Ascending aorta (tissue), 2 donors: Measurements from ENCODE around the gene TNFRSF18. TPM values are rescaled to one million over a fixed set of nuclear protein-coding genes. Genes with fewer than 3 reads are reported as not detected.

Source experiments
- DNase-seq, 2 donors: peaks; one replicate each; pipeline ENCODE4 v3.0.0-alpha.2; 2019; ENCODE audit warnings: low spot score in 2 of 2
- H3K27ac ChIP-seq, 2 donors: fragments of 200-600 bp; sonication (generic); one replicate each; pipeline ENCODE4 v1.5.1; 2016 to 2017; ENCODE audit warnings: mild to moderate bottlenecking in 1 of 2
- H3K27me3 ChIP-seq: fragments of 200-600 bp; sonication (generic); one replicate; pipeline ENCODE4 v1.5.1; 2017
- H3K36me3 ChIP-seq, 2 donors: fragments of 200-600 bp; sonication (generic); one replicate each; pipeline ENCODE4 v1.5.1; 2016
- H3K4me1 ChIP-seq, 2 donors: fragments of 200-600 bp; sonication (generic); one replicate each; pipeline ENCODE4 v1.5.1; 2016 to 2017; ENCODE audit warnings: mild to moderate bottlenecking in 1 of 2
- H3K4me3 ChIP-seq, 2 donors: fragments of 200-600 bp; sonication (generic); one replicate each; pipeline ENCODE4 v1.5.1; 2016 to 2017; ENCODE audit warnings: mild to moderate bottlenecking in 1 of 2
- H3K9me3 ChIP-seq, 2 donors: fragments of 200-600 bp; sonication (generic); one replicate each; pipeline ENCODE4 v1.5.1; 2016
- intact Hi-C: fragments of 100-400 bp; cut with DNase I; formaldehyde crosslinking; loops from one replicate; pipeline ENCODE4 v1.15.1; 2023
- total RNA-seq: library from RNA; depleted of rRNA; stranded (reverse); fragments of >200 nt; gene quantifications from one replicate; pipeline ENCODE4 v1.1.0, GENCODE V29; 2016
- TF ChIP-seq, protein P1 (sequence below), 3 experiments: fragments of 200-600 bp in 2 of 3; fragments of 450-650 bp in 1 of 3; sonication (generic) in 2 of 3; IDR thresholded peaks; one replicate each; pipeline ENCODE4 v1.5.1; 2016 to 2019; ENCODE audit warnings: antibody characterized with exemption in 3 of 3, mild to moderate bottlenecking in 1 of 3, moderate library complexity in 1 of 3

Gene TNFRSF18
- total RNA-seq, 1 donor from 2014 or later: not detected

DNA sequence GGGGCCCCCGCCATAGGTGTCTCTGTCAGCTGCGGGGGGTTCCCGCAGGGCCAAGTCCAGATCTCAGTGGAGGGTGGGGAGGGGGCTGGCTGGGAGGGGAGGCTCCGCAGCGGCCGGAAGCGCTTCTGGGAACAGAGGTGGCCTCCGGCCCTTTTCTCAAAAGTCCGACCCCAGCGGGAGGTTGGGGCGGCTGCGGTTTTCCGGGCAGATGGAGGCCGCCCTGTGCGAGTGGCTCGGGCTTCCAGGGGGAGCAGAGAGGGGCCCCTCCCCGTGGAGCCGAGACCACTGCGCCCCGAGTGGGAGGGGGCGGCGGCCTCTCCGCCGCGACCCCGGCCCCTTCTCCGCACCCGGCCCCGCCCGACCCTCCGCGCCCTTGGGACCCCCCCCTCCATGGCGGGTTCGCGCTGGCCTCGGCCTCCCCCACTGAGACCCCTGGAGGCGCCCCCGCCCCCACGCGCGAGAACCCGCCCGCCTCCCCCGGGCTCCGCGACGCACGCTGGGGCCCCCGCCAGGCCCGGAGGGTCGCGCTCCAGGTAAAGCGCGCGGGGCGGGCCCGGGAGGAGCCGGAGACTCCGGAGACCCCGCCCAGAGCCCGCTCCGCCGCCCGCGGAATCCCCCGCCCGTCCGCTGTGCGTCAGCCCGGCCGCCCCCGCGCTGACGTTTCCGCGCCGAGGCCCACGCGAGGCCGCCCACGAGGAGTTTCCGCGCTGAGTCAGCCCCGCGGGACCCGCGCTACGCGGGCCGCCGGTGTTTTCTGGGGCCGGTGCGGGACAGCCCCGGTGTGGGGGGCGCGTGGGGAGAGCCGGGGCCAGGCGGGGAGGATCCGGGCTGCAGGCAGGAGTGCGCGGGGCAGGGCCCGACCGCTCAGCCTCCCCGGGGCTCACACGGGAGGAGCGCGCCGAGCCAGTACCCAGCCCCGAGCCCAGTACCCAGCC is 5.2 kb downstream of the TNFRSF18 start:
- peaks cover 0 to 7% of the 10 kb centered on the region in 2 donors for H3K4me1 ChIP-seq
- H3K27ac ChIP-seq: no peak overlapping the region
- no peaks in the 10 kb centered on the region for H3K9me3 ChIP-seq
- no peaks in the 10 kb centered on the region for H3K36me3 ChIP-seq
- TF ChIP-seq, protein P1, sequence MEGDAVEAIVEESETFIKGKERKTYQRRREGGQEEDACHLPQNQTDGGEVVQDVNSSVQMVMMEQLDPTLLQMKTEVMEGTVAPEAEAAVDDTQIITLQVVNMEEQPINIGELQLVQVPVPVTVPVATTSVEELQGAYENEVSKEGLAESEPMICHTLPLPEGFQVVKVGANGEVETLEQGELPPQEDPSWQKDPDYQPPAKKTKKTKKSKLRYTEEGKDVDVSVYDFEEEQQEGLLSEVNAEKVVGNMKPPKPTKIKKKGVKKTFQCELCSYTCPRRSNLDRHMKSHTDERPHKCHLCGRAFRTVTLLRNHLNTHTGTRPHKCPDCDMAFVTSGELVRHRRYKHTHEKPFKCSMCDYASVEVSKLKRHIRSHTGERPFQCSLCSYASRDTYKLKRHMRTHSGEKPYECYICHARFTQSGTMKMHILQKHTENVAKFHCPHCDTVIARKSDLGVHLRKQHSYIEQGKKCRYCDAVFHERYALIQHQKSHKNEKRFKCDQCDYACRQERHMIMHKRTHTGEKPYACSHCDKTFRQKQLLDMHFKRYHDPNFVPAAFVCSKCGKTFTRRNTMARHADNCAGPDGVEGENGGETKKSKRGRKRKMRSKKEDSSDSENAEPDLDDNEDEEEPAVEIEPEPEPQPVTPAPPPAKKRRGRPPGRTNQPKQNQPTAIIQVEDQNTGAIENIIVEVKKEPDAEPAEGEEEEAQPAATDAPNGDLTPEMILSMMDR (IDR thresholded peaks at IDR 0.05): no peak
- no peak for DNase-seq
- H3K4me3 ChIP-seq: peak overlapping the region; percentile 36 to 67
- intact Hi-C loops: no loop called here
- H3K27me3 ChIP-seq: peaks cover 8% of the 10 kb centered on the region

DNA sequence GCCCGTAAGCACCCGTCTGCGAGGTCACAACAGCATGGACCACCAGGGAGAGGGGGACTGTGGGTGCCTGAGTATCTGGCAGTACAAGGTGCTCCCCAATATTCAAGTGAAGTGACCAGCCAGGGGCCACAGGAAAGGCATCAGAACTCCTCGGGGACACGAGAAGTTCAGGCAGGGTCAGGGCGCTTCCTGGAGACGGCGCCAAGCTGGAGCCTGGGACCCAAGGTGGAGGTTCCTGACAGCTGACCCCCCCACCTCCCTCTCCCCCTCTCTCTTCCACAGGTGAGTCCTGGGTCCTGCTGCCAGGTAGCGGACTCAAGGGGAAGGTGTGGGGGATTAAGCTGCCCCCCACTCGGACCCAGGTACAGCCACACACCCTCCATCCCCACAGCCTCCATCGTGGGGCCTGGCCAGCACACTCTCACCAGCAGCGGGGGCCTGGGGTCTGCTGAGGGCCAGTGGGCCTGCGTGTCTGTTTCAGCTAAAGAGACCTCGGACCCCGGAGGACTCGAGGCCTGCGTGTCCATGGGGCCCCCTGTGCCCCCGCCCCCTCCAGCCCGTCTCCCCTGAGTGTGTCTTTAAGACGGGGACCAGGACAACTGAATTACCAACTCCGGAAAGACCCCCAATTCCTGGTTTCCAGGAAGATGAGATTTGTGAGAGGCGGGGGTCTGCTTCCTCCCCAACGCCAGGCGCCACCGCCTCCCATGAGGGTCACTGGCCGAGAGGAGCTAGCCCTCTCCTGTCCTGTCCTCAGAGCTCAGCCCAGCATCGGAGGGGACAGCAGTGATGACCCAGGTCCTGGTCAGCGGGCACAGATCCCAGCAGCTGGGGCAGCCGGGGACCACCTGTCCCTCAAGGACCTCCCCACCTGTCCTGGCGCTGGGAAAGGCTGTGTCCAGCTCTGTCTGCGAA is 6.2 kb downstream of the TNFRSF18 start:
- H3K27me3 ChIP-seq: no peaks in the 10 kb centered on the region
- H3K9me3 ChIP-seq: no peaks in the 10 kb centered on the region
- H3K27ac ChIP-seq: no peak overlapping the region
- intact Hi-C loops: no loop called here
- H3K36me3 ChIP-seq: no peaks in the 10 kb centered on the region
- DNase-seq: no peak
- TF ChIP-seq, protein P1 (IDR thresholded peaks at IDR 0.05): no peak
- peaks cover 0 to 7% of the 10 kb centered on the region in 2 donors for H3K4me1 ChIP-seq
- H3K4me3 ChIP-seq: peak overlapping the region in 1 of 2 donors; percentile 67

DNA sequence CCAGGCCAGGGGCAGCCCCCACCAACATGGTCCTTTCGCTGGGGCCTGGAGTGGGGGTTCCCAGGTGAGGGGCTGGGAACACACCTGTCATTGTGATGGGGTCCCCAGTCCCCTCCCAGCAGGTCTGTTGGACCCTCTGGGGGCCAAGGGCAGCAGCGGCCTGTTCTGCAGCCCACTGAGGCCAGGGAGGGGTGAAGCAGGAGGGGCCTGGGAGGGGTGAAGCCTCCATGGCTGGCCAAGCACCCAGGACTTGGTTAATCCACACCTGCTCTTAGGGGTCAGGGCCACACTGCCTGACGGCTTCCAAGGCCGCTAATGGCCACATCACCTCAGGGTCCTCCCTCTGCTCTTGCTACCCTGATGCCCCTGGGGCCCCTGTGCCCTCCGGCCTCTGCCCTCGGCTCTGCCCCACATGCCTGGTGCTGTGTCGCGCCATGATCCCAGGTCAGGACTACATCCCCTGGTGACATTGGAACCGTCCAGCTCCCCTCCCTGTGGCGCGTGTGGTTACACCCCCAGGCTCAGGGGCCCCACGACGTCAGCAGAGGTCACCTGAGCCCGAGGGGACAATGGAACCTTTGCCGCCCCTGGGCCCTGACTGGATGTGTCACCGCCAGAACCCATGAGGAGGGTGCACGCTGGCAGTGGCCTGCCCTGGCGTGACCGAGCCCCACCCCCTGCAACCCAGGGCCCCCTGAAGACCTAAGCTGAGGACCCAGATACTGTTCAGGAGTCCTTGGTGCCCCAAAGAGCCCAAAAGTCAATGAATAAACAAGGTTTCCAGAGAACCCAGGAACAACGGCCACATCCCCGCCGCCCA is 7.0 kb downstream of the TNFRSF18 start:
- H3K27me3 ChIP-seq: no peaks in the 10 kb centered on the region
- TF ChIP-seq, protein P1 (IDR thresholded peaks at IDR 0.05): no peak
- no peak for DNase-seq
- H3K36me3 ChIP-seq: no peaks in the 10 kb centered on the region
- H3K4me1 ChIP-seq: peaks cover 0 to 7% of the 10 kb centered on the region in 2 donors
- intact Hi-C loops: no loop called here
- H3K4me3 ChIP-seq: no peak overlapping the region
- no peaks in the 10 kb centered on the region for H3K9me3 ChIP-seq
- H3K27ac ChIP-seq: no peak overlapping the region

DNA sequence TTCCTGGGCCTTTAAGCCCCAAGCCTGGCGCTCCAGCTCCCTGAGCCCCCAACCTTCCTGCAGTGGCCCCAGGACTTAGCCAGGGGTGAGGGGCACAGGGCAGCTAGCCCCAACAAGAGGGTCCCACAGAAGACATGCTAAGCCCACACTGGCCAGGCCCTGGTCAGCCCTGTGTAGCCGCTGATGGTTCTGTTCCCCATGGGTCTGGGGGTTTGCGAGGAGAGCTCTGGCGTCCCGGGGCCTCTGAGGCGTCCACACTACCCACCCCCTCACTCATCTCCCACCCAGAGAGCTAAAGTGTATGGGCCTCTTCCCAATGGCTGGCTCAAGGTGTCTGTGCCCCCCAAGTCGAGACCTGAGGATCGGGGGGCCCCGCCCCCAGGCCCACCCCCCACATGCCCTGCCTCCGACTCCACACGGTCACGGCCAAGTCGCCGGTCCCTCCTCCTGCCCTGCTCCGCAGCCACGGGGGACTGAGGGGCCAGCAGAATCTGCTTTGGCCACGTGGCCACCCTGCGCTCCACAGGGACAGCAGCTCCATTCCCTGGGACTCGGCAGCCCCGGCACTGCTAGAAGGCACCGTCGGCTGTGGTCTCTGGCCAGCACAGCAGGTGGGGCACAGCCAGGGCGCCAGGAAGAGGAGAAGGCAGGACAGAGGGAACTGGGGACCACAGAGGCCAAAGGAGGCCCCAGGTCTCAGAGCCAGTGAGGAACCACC is 7.8 kb downstream of the TNFRSF18 start:
- no peak for DNase-seq
- intact Hi-C loops: no loop called here
- Histone ChIP-seq H3K9me3 (no peaks in the 10 kb centered on the region), H3K27ac (no peak overlapping the region), H3K36me3 (no peaks in the 10 kb centered on the region), H3K4me1 (peaks cover 0 to 7% of the 10 kb centered on the region in 2 donors), H3K4me3 (no peak overlapping the region), H3K27me3 (no peaks in the 10 kb centered on the region)
- TF ChIP-seq, protein P1 (IDR thresholded peaks at IDR 0.05): no peak
